MM.1S (cell line): ENCODE results near the gene MUC5B.

Experiments used
- DNase-seq: peaks from one replicate; pipeline ENCODE4 v3.0.0-alpha.2; 2015
- H2AFZ ChIP-seq: fragments of 300-600 bp; sonication (generic); 2 replicates; pipeline ENCODE4 v1.6.0; 2016; ENCODE audit warnings: antibody characterized with exemption, low read length
- H3F3A ChIP-seq: fragments of 300-600 bp; sonication (generic); 2 replicates; pipeline ENCODE4 v1.6.1; 2016; ENCODE audit warnings: mild to moderate bottlenecking, antibody characterized with exemption, low read length, moderate library complexity, mixed read lengths; ENCODE audit not compliant: insufficient read depth
- H3K27ac ChIP-seq: fragments of 300-600 bp; sonication (generic); 2 replicates; pipeline ENCODE4 v1.5.1; 2016; ENCODE audit warnings: mild to moderate bottlenecking, low read length
- H3K27me3 ChIP-seq: fragments of 300-600 bp; sonication (generic); replicated peaks from 2 replicates; pipeline ENCODE4 v1.6.0; 2016; ENCODE audit warnings: low read length; ENCODE audit not compliant: insufficient read depth
- H3K36me3 ChIP-seq: fragments of 300-600 bp; sonication (generic); replicated peaks from 2 replicates; pipeline ENCODE4 v1.6.1; 2016; ENCODE audit warnings: mild to moderate bottlenecking, low read length, mixed read lengths; ENCODE audit not compliant: insufficient read depth
- H3K4me1 ChIP-seq: fragments of 300-600 bp; sonication (generic); 2 replicates; pipeline ENCODE4 v1.6.1; 2016; ENCODE audit warnings: low read length, mixed read lengths
- H3K4me2 ChIP-seq: fragments of 300-600 bp; sonication (generic); 2 replicates; pipeline ENCODE4 v1.6.0; 2016; ENCODE audit warnings: low read depth, low read length
- H3K4me3 ChIP-seq: fragments of 300-600 bp; sonication (generic); 2 replicates; pipeline ENCODE4 v1.5.1; 2016; ENCODE audit warnings: low read length, mixed read lengths
- H3K79me2 ChIP-seq: fragments of 300-600 bp; sonication (generic); 2 replicates; pipeline ENCODE4 v1.6.1; 2016; ENCODE audit warnings: mixed run types, low read length, mixed read lengths
- H3K9ac ChIP-seq: fragments of 300-600 bp; sonication (generic); 2 replicates; pipeline ENCODE4 v1.6.1; 2016; ENCODE audit warnings: low read length, mixed read lengths
- H3K9me2 ChIP-seq: fragments of 300-600 bp; sonication (generic); replicated peaks from 2 replicates; pipeline ENCODE4 v1.6.1; 2016; ENCODE audit warnings: mild to moderate bottlenecking, low read length, mixed read lengths; ENCODE audit not compliant: insufficient read depth
- H3K9me3 ChIP-seq: fragments of 300-600 bp; sonication (generic); replicated peaks from 2 replicates; pipeline ENCODE4 v1.6.1; 2016; ENCODE audit warnings: mild to moderate bottlenecking, low read length, mixed read lengths; ENCODE audit not compliant: insufficient read depth
- H4K20me1 ChIP-seq: fragments of 300-600 bp; sonication (generic); 2 replicates; pipeline ENCODE4 v1.6.1; 2016; ENCODE audit warnings: mild to moderate bottlenecking, low read length, moderate library complexity, mixed read lengths; ENCODE audit not compliant: insufficient read depth
- EZH2 ChIP-seq: fragments of 300-600 bp; sonication (generic); optimal IDR thresholded peaks from 2 replicates; pipeline ENCODE3; 2017; ENCODE audit warnings: low read depth, mild to moderate bottlenecking, antibody characterized with exemption, low read length, mixed read lengths
- EZH2phosphoT487 ChIP-seq: fragments of 300-600 bp; sonication (generic); IDR thresholded peaks from 2 replicates; pipeline ENCODE4 v1.6.1; 2018; ENCODE audit warnings: antibody characterized with exemption, low read length
- TF ChIP-seq, protein P1 (sequence below): fragments of 300-600 bp; sonication (generic); IDR thresholded peaks from 2 replicates; pipeline ENCODE4 v1.5.1; 2016; ENCODE audit warnings: antibody characterized with exemption, low read length, mixed read lengths

The MUC5B gene

DNA sequence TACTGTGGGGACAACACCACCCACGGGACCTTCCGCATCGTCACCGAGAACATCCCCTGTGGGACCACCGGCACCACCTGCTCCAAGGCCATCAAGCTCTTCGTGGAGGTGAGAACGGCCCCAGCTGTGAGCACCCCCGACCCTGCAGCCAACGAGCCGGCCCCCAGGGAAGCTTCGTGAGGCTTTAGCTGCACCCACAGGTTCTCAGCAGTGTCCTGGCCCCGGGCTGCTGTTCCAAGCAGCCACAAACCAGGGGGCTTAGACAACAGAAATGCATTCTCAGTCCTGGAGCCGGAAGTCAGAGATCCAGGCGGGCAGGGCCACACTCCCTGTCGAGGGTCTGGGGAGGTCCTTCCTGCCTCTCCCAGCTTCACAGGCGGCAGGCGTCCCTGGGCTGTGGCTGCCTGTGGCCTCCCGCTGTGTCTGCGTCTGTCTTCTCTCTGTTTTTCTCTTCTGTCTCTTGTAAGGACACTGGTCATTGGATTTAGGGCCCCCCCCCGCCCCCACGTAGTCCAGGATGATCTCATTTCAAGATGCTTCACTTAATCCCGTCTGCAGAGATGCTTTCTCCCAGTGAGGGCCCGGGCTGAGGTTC is 12.5 kb downstream of the MUC5B start:
- DNase-seq = no peak
- Histone ChIP-seq H3K4me3 (no peak overlapping the region), H2AFZ (no peak overlapping the region), H3F3A (no peaks in the 10 kb centered on the region), H3K27ac (no peak overlapping the region), H3K9me2 (no peaks in the 10 kb centered on the region), H3K4me2 (no peak overlapping the region), H3K4me1 (no peaks in the 10 kb centered on the region), H3K9ac (no peak overlapping the region), H3K79me2 (no peaks in the 10 kb centered on the region), H3K36me3 (no peaks in the 10 kb centered on the region), H3K9me3 (no peaks in the 10 kb centered on the region), H4K20me1 (no peaks in the 10 kb centered on the region), H3K27me3 (peaks cover 76% of the 10 kb centered on the region)
- no peak for TF ChIP-seq EZH2
- TF ChIP-seq, protein P1, sequence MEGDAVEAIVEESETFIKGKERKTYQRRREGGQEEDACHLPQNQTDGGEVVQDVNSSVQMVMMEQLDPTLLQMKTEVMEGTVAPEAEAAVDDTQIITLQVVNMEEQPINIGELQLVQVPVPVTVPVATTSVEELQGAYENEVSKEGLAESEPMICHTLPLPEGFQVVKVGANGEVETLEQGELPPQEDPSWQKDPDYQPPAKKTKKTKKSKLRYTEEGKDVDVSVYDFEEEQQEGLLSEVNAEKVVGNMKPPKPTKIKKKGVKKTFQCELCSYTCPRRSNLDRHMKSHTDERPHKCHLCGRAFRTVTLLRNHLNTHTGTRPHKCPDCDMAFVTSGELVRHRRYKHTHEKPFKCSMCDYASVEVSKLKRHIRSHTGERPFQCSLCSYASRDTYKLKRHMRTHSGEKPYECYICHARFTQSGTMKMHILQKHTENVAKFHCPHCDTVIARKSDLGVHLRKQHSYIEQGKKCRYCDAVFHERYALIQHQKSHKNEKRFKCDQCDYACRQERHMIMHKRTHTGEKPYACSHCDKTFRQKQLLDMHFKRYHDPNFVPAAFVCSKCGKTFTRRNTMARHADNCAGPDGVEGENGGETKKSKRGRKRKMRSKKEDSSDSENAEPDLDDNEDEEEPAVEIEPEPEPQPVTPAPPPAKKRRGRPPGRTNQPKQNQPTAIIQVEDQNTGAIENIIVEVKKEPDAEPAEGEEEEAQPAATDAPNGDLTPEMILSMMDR = no peak
- no peak for TF ChIP-seq EZH2phosphoT487

DNA sequence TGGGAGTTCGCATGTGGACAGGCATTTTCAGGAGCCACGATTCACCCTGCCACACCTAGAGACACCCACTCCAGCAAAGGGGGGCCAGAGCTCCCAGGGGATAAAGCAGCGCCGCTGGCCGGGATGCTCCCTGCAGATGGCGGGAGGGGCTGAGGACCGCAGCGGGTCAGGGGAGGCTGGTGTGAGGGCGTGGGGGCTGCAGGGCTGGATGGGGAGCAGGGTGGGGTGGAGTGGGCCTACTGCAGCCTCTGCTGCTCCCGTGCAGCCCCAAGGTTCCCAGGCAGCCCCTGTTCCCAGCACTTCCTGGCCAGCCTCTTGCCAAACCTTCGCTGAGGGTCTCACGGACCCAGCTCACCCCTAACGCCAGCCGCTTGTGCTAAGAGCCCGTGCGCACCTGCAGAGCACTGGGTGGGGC is 13.0 kb downstream of the MUC5B start:
- no peak overlapping the region for H2AFZ ChIP-seq
- no peaks in the 10 kb centered on the region for H3K9me2 ChIP-seq
- no peak overlapping the region for H3K4me2 ChIP-seq
- H3K27me3 ChIP-seq = peaks cover 73% of the 10 kb centered on the region
- H3K27ac ChIP-seq = no peak overlapping the region
- H3K79me2 ChIP-seq = no peaks in the 10 kb centered on the region
- DNase-seq = no peak
- no peak overlapping the region for H3K4me3 ChIP-seq
- H3K9ac ChIP-seq = no peak overlapping the region
- no peaks in the 10 kb centered on the region for H3K36me3 ChIP-seq
- no peaks in the 10 kb centered on the region for H3K9me3 ChIP-seq
- no peaks in the 10 kb centered on the region for H3K4me1 ChIP-seq
- no peaks in the 10 kb centered on the region for H3F3A ChIP-seq
- TF ChIP-seq EZH2phosphoT487 (no peak), EZH2 (no peak)
- TF ChIP-seq, protein P1 = no peak
- no peaks in the 10 kb centered on the region for H4K20me1 ChIP-seq

DNA sequence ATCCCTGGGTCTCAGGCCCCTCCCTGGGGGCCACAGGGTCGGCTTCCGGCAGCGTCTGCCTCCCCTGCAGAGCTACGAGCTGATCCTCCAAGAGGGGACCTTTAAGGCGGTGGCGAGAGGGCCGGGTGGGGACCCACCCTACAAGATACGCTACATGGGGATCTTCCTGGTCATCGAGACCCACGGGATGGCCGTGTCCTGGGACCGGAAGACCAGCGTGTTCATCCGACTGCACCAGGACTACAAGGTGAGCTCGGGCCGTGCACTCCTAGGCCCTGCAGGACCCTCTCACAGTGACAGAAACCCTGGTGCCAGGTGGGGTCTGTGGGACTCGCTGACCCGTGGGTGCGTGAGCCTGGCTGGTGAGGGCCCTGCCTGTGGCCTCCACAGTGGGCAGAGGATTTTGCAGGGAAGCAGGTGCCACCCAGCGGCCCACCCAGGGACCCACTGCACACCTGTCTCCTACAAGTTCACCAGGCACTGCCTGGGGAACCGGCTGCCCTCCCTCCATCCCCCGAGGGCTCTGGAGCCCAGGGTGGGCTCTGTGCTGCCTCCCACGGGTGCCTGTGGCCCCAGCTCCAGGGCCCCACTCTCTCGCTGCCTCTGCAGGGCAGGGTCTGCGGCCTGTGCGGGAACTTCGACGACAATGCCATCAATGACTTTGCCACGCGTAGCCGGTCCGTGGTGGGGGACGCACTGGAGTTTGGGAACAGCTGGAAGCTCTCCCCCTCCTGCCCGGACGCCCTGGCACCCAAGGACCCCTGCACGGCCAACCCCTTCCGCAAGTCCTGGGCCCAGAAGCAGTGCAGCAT is 13.7 kb downstream of the MUC5B start:
- Histone ChIP-seq H3K9ac (no peak overlapping the region), H3K4me2 (no peak overlapping the region), H3K4me1 (no peaks in the 10 kb centered on the region), H3K4me3 (no peak overlapping the region), H3K27ac (no peak overlapping the region), H3K27me3 (peaks cover 71% of the 10 kb centered on the region), H3K9me3 (no peaks in the 10 kb centered on the region), H3K79me2 (no peaks in the 10 kb centered on the region), H2AFZ (no peak overlapping the region), H3K9me2 (no peaks in the 10 kb centered on the region), H4K20me1 (no peaks in the 10 kb centered on the region), H3K36me3 (no peaks in the 10 kb centered on the region), H3F3A (no peaks in the 10 kb centered on the region)
- TF ChIP-seq EZH2 (no peak), EZH2phosphoT487 (no peak)
- TF ChIP-seq, protein P1 = no peak
- no peak for DNase-seq
